ENCODE measurements around the gene SLC22A7.

SLC22A7 gene

GRCh38 chr6:43253401-43253800, 44.7 kb upstream of the SLC22A7 start:
- H3K27ac ChIP-seq (ENCODE audit: low read depth, low read length), result no peak overlapping the region
- no peaks in the 10 kb centered on the region for H3K9me2 ChIP-seq (replicated peaks; ENCODE audit: control insufficient read depth, low read length)
- no peak overlapping the region for H3K4me3 ChIP-seq (ENCODE audit: low read length)
- H3K79me2 ChIP-seq (ENCODE audit: control insufficient read depth, low read length), result no peaks in the 10 kb centered on the region
- no peak overlapping the region for H3K4me2 ChIP-seq (ENCODE audit: low read length)
- no peaks in the 10 kb centered on the region for H4K20me1 ChIP-seq (ENCODE audit: control insufficient read depth, insufficient read depth, low read depth, low read length)
- H3K4me1 ChIP-seq (ENCODE audit: control insufficient read depth, low read length), result peaks cover 12% of the 10 kb centered on the region
- no peaks in the 10 kb centered on the region; the same call in 1 of the 2 replicates for H3F3A ChIP-seq (ENCODE audit: control insufficient read depth, insufficient read depth)
- TF ChIP-seq EZH2phosphoT487 (IDR thresholded peaks at IDR 0.05; ENCODE audit: borderline replicate concordance, low read length) (no peak), CTCF (IDR thresholded peaks at IDR 0.05; ENCODE audit: low read depth, low read length, poor library complexity, severe bottlenecking) (no peak)
- H3K9me3 ChIP-seq (ENCODE audit: control insufficient read depth, insufficient read depth, low read length), result no peaks in the 10 kb centered on the region
- peaks cover 18% of the 10 kb centered on the region for H3K27me3 ChIP-seq (ENCODE audit: control insufficient read depth, low read length)
- no peaks in the 10 kb centered on the region for H3K36me3 ChIP-seq (ENCODE audit: control insufficient read depth, low read length)

DNA sequence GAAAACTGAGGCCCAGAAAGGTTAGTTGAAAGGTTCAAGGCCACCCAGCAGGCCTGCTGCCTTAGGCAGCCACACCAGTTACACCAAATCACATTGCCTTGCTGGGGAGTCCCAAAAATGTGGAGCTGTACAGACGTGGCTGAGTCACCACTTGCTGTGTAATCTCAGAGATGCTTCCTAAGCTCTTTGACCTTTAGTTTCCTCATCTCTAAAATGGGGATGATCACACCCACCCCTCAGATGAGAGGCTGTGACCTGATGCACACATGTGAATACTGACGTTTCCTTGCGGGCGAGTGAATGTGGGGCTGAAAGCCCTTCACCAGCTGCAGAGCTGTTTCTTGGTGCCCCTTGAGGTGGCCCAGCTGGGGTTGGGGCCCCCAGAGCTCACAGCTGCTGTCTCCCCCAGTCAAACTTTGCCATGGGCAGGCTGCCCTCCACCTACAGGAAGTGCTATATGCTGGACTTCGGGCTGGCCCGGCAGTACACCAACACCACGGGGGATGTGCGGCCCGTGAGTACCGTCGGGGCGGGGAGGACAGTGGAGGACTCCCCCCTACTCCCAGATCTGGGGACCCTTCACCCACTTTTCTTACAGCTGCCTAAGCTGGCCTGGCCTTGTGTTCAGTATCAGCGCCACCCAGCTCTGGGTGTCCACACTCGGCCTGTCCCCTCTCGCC, 43.8 kb upstream of the SLC22A7 start:
- Histone ChIP-seq H3K4me1 (ENCODE audit: control insufficient read depth, low read length) (peaks cover 12% of the 10 kb centered on the region), H3K9me3 (ENCODE audit: control insufficient read depth, insufficient read depth, low read length) (no peaks in the 10 kb centered on the region), H3K4me2 (ENCODE audit: low read length) (no peak overlapping the region), H3K27me3 (ENCODE audit: control insufficient read depth, low read length) (peaks cover 18% of the 10 kb centered on the region), H3K4me3 (ENCODE audit: low read length) (no peak overlapping the region), H3K79me2 (ENCODE audit: control insufficient read depth, low read length) (no peaks in the 10 kb centered on the region), H4K20me1 (ENCODE audit: control insufficient read depth, insufficient read depth, low read depth, low read length) (no peaks in the 10 kb centered on the region), H3K36me3 (ENCODE audit: control insufficient read depth, low read length) (no peaks in the 10 kb centered on the region), H3K27ac (ENCODE audit: low read depth, low read length) (no peak overlapping the region), H3K9me2 (replicated peaks; ENCODE audit: control insufficient read depth, low read length) (no peaks in the 10 kb centered on the region), H3F3A (ENCODE audit: control insufficient read depth, insufficient read depth) (no peaks in the 10 kb centered on the region; the same call in 1 of the 2 replicates)
- no peak for TF ChIP-seq EZH2phosphoT487 (IDR thresholded peaks at IDR 0.05; ENCODE audit: borderline replicate concordance, low read length)
- TF ChIP-seq CTCF (IDR thresholded peaks at IDR 0.05; ENCODE audit: low read depth, low read length, poor library complexity, severe bottlenecking), result no peak

- no peaks in the 10 kb centered on the region; the same call in 1 of the 2 replicates for H3F3A ChIP-seq (ENCODE audit: control insufficient read depth, insufficient read depth)
- H3K27me3 ChIP-seq (ENCODE audit: control insufficient read depth, low read length), result peaks cover 18% of the 10 kb centered on the region
- no peaks in the 10 kb centered on the region for H3K9me2 ChIP-seq (replicated peaks; ENCODE audit: control insufficient read depth, low read length)
- H3K4me3 ChIP-seq (ENCODE audit: low read length), result no peak overlapping the region
- H3K4me2 ChIP-seq (ENCODE audit: low read length), result no peak overlapping the region
- H4K20me1 ChIP-seq (ENCODE audit: control insufficient read depth, insufficient read depth, low read depth, low read length), result no peaks in the 10 kb centered on the region
- H3K4me1 ChIP-seq (ENCODE audit: control insufficient read depth, low read length), result peaks cover 12% of the 10 kb centered on the region
- H3K36me3 ChIP-seq (ENCODE audit: control insufficient read depth, low read length), result no peaks in the 10 kb centered on the region
- TF ChIP-seq EZH2phosphoT487 (IDR thresholded peaks at IDR 0.05; ENCODE audit: borderline replicate concordance, low read length) (no peak), CTCF (IDR thresholded peaks at IDR 0.05; ENCODE audit: low read depth, low read length, poor library complexity, severe bottlenecking) (no peak)
- no peak overlapping the region for H3K27ac ChIP-seq (ENCODE audit: low read depth, low read length)
- H3K9me3 ChIP-seq (ENCODE audit: control insufficient read depth, insufficient read depth, low read length), result no peaks in the 10 kb centered on the region
- no peaks in the 10 kb centered on the region for H3K79me2 ChIP-seq (ENCODE audit: control insufficient read depth, low read length)
Measured at GRCh38 chr6:43254846-43255245, 43.2 kb upstream of the SLC22A7 start.

Measured in DOHH2 (cell line).